ENCODE data around the gene MTHFR. TPM values are rescaled to one million over a fixed set of nuclear protein-coding genes. Genes with fewer than 3 reads are reported as not detected.

The MTHFR gene
- total RNA-seq, 4 donors from 2014 or later = 35.0 to 57.5 (median 39.7) TPM

- Histone ChIP-seq H3K9me3 (no peaks in the 10 kb centered on the region), H3K4me1 (no peaks in the 10 kb centered on the region), H3K27me3 (no peaks in the 10 kb centered on the region), H3K27ac (no peak overlapping the region), H3K36me3 (no peaks in the 10 kb centered on the region), H3K4me3 (no peak overlapping the region)
- WGBS = 92% methylated on average over 13 of the region's 15 CpGs
- TF ChIP-seq EP300 (IDR thresholded peaks at IDR 0.05) (no peak), POLR2AphosphoS5 (IDR thresholded peaks at IDR 0.05) (no peak), CTCF (IDR thresholded peaks at IDR 0.05) (no peak), POLR2A (IDR thresholded peaks at IDR 0.05) (no peak)
- DNase-seq (ENCODE audit: low spot score in 2 of 2) = no peak
Observed at GRCh38 chr1:11778844-11779623, 26.7 kb downstream of the MTHFR start.

- Histone ChIP-seq H3K9me3 (no peaks in the 10 kb centered on the region), H3K4me3 (no peak overlapping the region), H3K27me3 (no peaks in the 10 kb centered on the region), H3K4me1 (no peaks in the 10 kb centered on the region), H3K27ac (no peak overlapping the region), H3K36me3 (no peaks in the 10 kb centered on the region)
- no peak for TF ChIP-seq POLR2A (IDR thresholded peaks at IDR 0.05)
- no peak for TF ChIP-seq POLR2AphosphoS5 (IDR thresholded peaks at IDR 0.05)
- TF ChIP-seq CTCF (IDR thresholded peaks at IDR 0.05) = no peak
- TF ChIP-seq EP300 (IDR thresholded peaks at IDR 0.05) = no peak
- 88% methylated on average over 5 of the region's 9 CpGs for WGBS
- DNase-seq (ENCODE audit: low spot score in 2 of 2) = no peak
Observed at GRCh38 chr1:11778336-11778735, 27.4 kb downstream of the MTHFR start.

- H3K27me3 ChIP-seq = no peaks in the 10 kb centered on the region
- no peaks in the 10 kb centered on the region for H3K36me3 ChIP-seq
- TF ChIP-seq CTCF (IDR thresholded peaks at IDR 0.05) (no peak), EP300 (IDR thresholded peaks at IDR 0.05) (no peak), POLR2AphosphoS5 (IDR thresholded peaks at IDR 0.05) (no peak), POLR2A (IDR thresholded peaks at IDR 0.05) (no peak)
- no peaks in the 10 kb centered on the region for H3K9me3 ChIP-seq
- H3K4me3 ChIP-seq = no peak overlapping the region
- 83% methylated on average over 8 of the region's 8 CpGs for WGBS
- DNase-seq (ENCODE audit: low spot score in 2 of 2) = no peak
- no peaks in the 10 kb centered on the region for H3K4me1 ChIP-seq
- H3K27ac ChIP-seq = no peak overlapping the region
Observed at GRCh38 chr1:11777658-11778322, 28.0 kb downstream of the MTHFR start.

- whole genome bisulfite sequencing = 91% methylated on average over 9 of the region's 9 CpGs
- Histone ChIP-seq H3K4me3 (no peak overlapping the region), H3K36me3 (no peaks in the 10 kb centered on the region), H3K27ac (no peak overlapping the region), H3K4me1 (no peaks in the 10 kb centered on the region), H3K27me3 (no peaks in the 10 kb centered on the region), H3K9me3 (no peaks in the 10 kb centered on the region)
- DNase-seq (ENCODE audit: low spot score in 2 of 2) = no peak
- TF ChIP-seq POLR2A (IDR thresholded peaks at IDR 0.05) (no peak), EP300 (IDR thresholded peaks at IDR 0.05) (no peak), CTCF (IDR thresholded peaks at IDR 0.05) (no peak)
Observed at GRCh38 chr1:11774753-11775152, 31.0 kb downstream of the MTHFR start.

GRCh38 chr1:11772458-11772857 lies 33.3 kb downstream of the MTHFR start:
- no peaks in the 10 kb centered on the region for H3K27me3 ChIP-seq
- H3K27ac ChIP-seq = no peak overlapping the region
- no peaks in the 10 kb centered on the region for H3K36me3 ChIP-seq
- TF ChIP-seq POLR2A (IDR thresholded peaks at IDR 0.05) = no peak
- TF ChIP-seq EP300 (IDR thresholded peaks at IDR 0.05) = no peak
- TF ChIP-seq CTCF (IDR thresholded peaks at IDR 0.05) = no peak
- no peak for TF ChIP-seq POLR2AphosphoS5 (IDR thresholded peaks at IDR 0.05)
- no peak overlapping the region for H3K4me3 ChIP-seq
- WGBS = 65% methylated on average over 5 of the region's 5 CpGs
- no peaks in the 10 kb centered on the region for H3K9me3 ChIP-seq
- DNase-seq (ENCODE audit: low spot score in 2 of 2) = no peak
- no peaks in the 10 kb centered on the region for H3K4me1 ChIP-seq

Data from suprapubic skin (tissue), 4 donors.